LHCN-M2 (cell line): ENCODE measurements around the gene TLE2. TPM values are rescaled to one million over a fixed set of nuclear protein-coding genes. Genes with fewer than 3 reads are reported as not detected.

Source experiments
- DNase-seq: peaks from one replicate; pipeline ENCODE4 v3.0.0-alpha.2; 2012; ENCODE audit warnings: low read depth
- total RNA-seq: library from RNA; depleted of rRNA; stranded (reverse); fragments of >200 nt; gene quantifications from 2 replicates; pipeline ENCODE4 v1.2.3, GENCODE V29; 2014; rRNA removed

The TLE2 gene
- total RNA-seq, 1 experiment from 2014 or later, result 0.69 TPM

DNA sequence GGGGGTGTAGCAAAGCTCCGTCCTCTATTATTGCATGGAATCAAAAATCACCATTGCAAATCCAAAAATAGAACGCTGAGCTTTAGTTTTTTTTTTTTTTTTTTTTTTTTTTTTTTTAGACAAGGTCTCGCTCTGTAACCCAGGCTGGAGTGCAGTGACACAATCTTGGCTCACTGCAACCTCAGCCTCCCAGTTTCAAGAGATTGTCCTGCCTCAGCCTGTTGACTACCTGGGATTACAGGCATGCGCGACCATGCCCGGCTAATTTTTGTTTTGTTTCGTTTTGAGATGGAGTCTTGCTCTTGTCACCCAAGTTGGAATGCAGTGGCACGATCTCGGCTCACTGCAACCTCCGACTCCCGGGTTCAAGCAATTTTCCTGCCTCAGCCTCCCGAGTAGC is 69.0 kb downstream of the TLE2 start:
- DNase-seq, result no peak

GRCh38 chr19:2957160-2957559 is 71.9 kb downstream of the TLE2 start:
- no peak for DNase-seq

DNA sequence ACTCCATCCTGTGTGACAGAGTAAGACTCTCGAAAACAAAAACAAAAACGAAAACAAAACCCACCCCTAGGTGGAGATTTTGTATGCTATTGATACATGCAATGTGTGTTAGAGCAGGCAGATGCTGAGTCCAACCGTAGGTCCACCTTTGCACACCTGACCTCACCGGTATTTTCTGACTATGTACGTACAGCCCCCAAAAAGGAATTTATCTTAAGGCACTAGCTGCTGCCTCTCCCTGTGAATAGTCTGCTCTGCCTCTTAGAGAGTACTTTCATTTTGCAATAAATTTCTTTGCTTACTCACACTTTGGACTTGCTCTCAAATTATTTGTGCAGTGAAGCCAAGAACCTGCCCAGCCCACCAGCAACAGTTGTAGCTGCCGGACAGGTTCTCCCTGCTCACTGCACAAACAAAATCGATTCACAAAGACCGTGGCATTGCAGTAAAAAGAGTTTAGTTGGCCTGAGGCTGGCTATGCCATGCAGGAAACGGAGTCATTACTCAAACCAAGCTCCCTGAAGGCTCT is 76.1 kb downstream of the TLE2 start:
- DNase-seq, result no peak

GRCh38 chr19:2950286-2951124 is 78.6 kb downstream of the TLE2 start:
- peak; percentile 99 for DNase-seq

DNA sequence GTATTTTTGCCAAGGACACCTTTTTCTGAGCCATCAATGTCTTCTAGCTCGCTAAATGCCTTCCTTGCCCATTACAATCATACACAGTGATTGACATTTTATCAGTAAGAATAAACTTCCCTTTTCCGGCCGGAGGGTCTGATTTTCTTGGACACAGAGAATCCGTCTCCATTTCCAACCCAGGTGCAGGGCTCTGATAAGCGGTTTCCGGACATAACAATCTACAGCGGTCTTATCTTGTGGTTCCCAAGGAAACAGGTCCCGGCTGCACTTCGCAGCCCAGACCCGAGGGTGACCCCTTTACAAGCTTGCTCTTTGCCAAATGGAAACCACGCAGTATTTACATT is 79.2 kb downstream of the TLE2 start:
- DNase-seq, result peak; percentile 13

Other genes starting within 250 kb of the TLE2 start
- gene SGTA, start 246.0 kb downstream of the TLE2 start, total RNA-seq, result 91.8 and 92.7 TPM in 2 replicates
- gene THOP1, start 243.8 kb downstream of the TLE2 start, total RNA-seq, result 207 and 274 TPM in 2 replicates
- 1.9 and 2.5 TPM in 2 replicates for gene ZNF554, start 209.4 kb downstream of the TLE2 start, total RNA-seq
- 6.7 and 7.7 TPM in 2 replicates for gene ZNF555, start 187.8 kb downstream of the TLE2 start, total RNA-seq
- 7.4 and 8.3 TPM in 2 replicates for gene ZNF556, start 161.9 kb downstream of the TLE2 start, total RNA-seq
- gene ZNF57, start 128.4 kb downstream of the TLE2 start, total RNA-seq, result 3.9 and 4.7 TPM in 2 replicates
- 2.9 and 3.3 TPM in 2 replicates for gene ZNF77, start 84.3 kb downstream of the TLE2 start, total RNA-seq
- gene TLE6, start 51.7 kb downstream of the TLE2 start, total RNA-seq, result 0.40 TPM in 1 of 2 replicates, not detected in the other
- 257 and 316 TPM in 2 replicates for gene TLE5, start 33.2 kb upstream of the TLE2 start, total RNA-seq
- 80.7 and 81.2 TPM in 2 replicates for gene GNA11, start 65.1 kb upstream of the TLE2 start, total RNA-seq
- gene GNA15, start 106.8 kb upstream of the TLE2 start, total RNA-seq, result 0.06 and 0.40 TPM in 2 replicates
- not detected in 2 replicates for gene S1PR4, start 149.5 kb upstream of the TLE2 start, total RNA-seq
- gene NCLN, start 156.7 kb upstream of the TLE2 start, total RNA-seq, result 105 and 118 TPM in 2 replicates
- gene CELF5, start 195.4 kb upstream of the TLE2 start, total RNA-seq, result not detected in 2 replicates